WTC11 (cell line): ENCODE results near the gene C2orf66. TPM values are rescaled to one million over a fixed set of nuclear protein-coding genes. Genes with fewer than 3 reads are reported as not detected.

Experiments
- ATAC-seq: fragments of 200-7000 bp; cut with Tn5 transposase; 2 replicates; pipeline ENCODE4 v1.10.0; 2021; ENCODE audit warnings: mild to moderate bottlenecking, moderate library complexity
- CTCF ChIA-PET: fragments of 300-600 bp; sonication (Branson Sonifier 250); formaldehyde crosslinking; loops from one replicate; lab custom pipeline; 2021; ENCODE audit warnings: antibody characterized with exemption; lab: Charles Lee
- POLR2A ChIA-PET: fragments of 350-600 bp; sonication (Branson Sonifier 250); formaldehyde crosslinking; loops from one replicate; lab custom pipeline; 2021; ENCODE audit warnings: antibody characterized with exemption; lab: Charles Lee
- DNase-seq: peaks from one replicate; pipeline ENCODE4 v3.0.0; 2021; ENCODE audit warnings: low spot score
- H3K27ac Mint-ChIP-seq: 2 replicates; pipeline ENCODE4 v1.8.0; 2021; ENCODE audit warnings: mixed read lengths
- H3K27me3 Mint-ChIP-seq: 2 replicates; pipeline ENCODE4 v1.8.0; 2021; ENCODE audit warnings: low read depth, mild to moderate bottlenecking, moderate library complexity, mixed read lengths
- H3K36me3 Mint-ChIP-seq: 2 replicates; pipeline ENCODE4 v1.8.0; 2021; ENCODE audit warnings: mixed read lengths
- H3K4me1 Mint-ChIP-seq: 2 replicates; pipeline ENCODE4 v1.8.0; 2022; ENCODE audit warnings: mixed read lengths
- H3K4me3 Mint-ChIP-seq: 2 replicates; pipeline ENCODE4 v1.8.0; 2021; ENCODE audit warnings: mild to moderate bottlenecking, moderate library complexity, mixed read lengths
- H3K9me3 Mint-ChIP-seq: 2 replicates; pipeline ENCODE4 v1.8.0; 2021; ENCODE audit warnings: mixed read lengths
- EMX1 ChIP-seq: fragments of 250-450 bp; sonication (Bioruptor Pico); IDR thresholded peaks from 2 replicates; pipeline ENCODE4 v1.8.0; 2021; ENCODE audit warnings: mild to moderate bottlenecking
- ESRRA ChIP-seq: sonication (generic); formaldehyde crosslinking; IDR thresholded peaks from 2 replicates; pipeline ENCODE4 v1.8.1; 2022; ENCODE audit warnings: mild to moderate bottlenecking, missing genetic modification reagents, borderline replicate concordance
- ETV6 ChIP-seq: sonication (generic); formaldehyde crosslinking; IDR thresholded peaks from 2 replicates; pipeline ENCODE4 v1.8.1; 2022; ENCODE audit warnings: mild to moderate bottlenecking, missing genetic modification reagents
- GRHL2 ChIP-seq: fragments of 250-450 bp; sonication (Bioruptor Pico); IDR thresholded peaks from 2 replicates; pipeline ENCODE4 v1.8.0; 2022; ENCODE audit warnings: mild to moderate bottlenecking, moderate library complexity; ENCODE audit not compliant: insufficient replicate concordance, severe bottlenecking
- JUN ChIP-seq: sonication (generic); formaldehyde crosslinking; IDR thresholded peaks from 2 replicates; pipeline ENCODE4 v1.8.0; 2023; ENCODE audit warnings: mild to moderate bottlenecking, missing genetic modification reagents
- OVOL2 ChIP-seq: fragments of 250-450 bp; sonication (Bioruptor Pico); IDR thresholded peaks from 2 replicates; pipeline ENCODE4 v1.9.0; 2021; ENCODE audit warnings: mild to moderate bottlenecking, borderline replicate concordance
- TP53 ChIP-seq: sonication (generic); formaldehyde crosslinking; IDR thresholded peaks from 2 replicates; pipeline ENCODE4 v1.8.1; 2023; ENCODE audit warnings: mild to moderate bottlenecking, missing genetic modification reagents
- ZBTB21 ChIP-seq: sonication (generic); formaldehyde crosslinking; IDR thresholded peaks from 2 replicates; pipeline ENCODE4 v1.8.1; 2023; ENCODE audit warnings: mild to moderate bottlenecking, missing genetic modification reagents, borderline replicate concordance
- ZNF219 ChIP-seq: sonication (generic); formaldehyde crosslinking; IDR thresholded peaks from 2 replicates; pipeline ENCODE4 v1.8.0; 2023; ENCODE audit warnings: missing genetic modification reagents, mild to moderate bottlenecking, borderline replicate concordance
- ZNF232 ChIP-seq: sonication (generic); formaldehyde crosslinking; IDR thresholded peaks from 2 replicates; pipeline ENCODE4 v1.8.0; 2022; ENCODE audit warnings: mild to moderate bottlenecking, missing genetic modification reagents
- ZNF317 ChIP-seq: sonication (generic); formaldehyde crosslinking; IDR thresholded peaks from 2 replicates; pipeline ENCODE4 v1.8.1; 2023; ENCODE audit warnings: low read depth, mild to moderate bottlenecking, moderate library complexity, missing genetic modification reagents, borderline replicate concordance
- total RNA-seq: library from RNA; stranded (reverse); gene quantifications from 3 replicates; pipeline ENCODE4 v1.2.3, GENCODE V29; 2021
- TF ChIP-seq, protein P1 (sequence below): sonication (generic); formaldehyde crosslinking; IDR thresholded peaks from 2 replicates; pipeline ENCODE4 v1.8.0; 2023; ENCODE audit warnings: mild to moderate bottlenecking, missing genetic modification reagents
- TF ChIP-seq, protein P2 (sequence below): sonication (generic); formaldehyde crosslinking; IDR thresholded peaks from 2 replicates; pipeline ENCODE4 v1.8.1; 2022; ENCODE audit warnings: low read depth, mild to moderate bottlenecking, moderate library complexity, missing genetic modification reagents, borderline replicate concordance
- TF ChIP-seq, protein P3 (sequence below): sonication (generic); formaldehyde crosslinking; IDR thresholded peaks from 2 replicates; pipeline ENCODE4 v1.8.1; 2023; ENCODE audit warnings: mild to moderate bottlenecking, moderate library complexity, missing genetic modification reagents
- TF ChIP-seq, protein P4 (sequence below): sonication (generic); formaldehyde crosslinking; IDR thresholded peaks from 2 replicates; pipeline ENCODE4 v1.8.0; 2022; ENCODE audit warnings: mild to moderate bottlenecking, missing genetic modification reagents
- TF ChIP-seq, protein P5 (sequence below): sonication (generic); formaldehyde crosslinking; IDR thresholded peaks from 2 replicates; pipeline ENCODE4 v1.8.1; 2023; ENCODE audit warnings: mild to moderate bottlenecking, missing genetic modification reagents, moderate library complexity
- TF ChIP-seq, protein P6 (sequence below): sonication (generic); formaldehyde crosslinking; IDR thresholded peaks from 2 replicates; pipeline ENCODE4 v1.8.0; 2022; ENCODE audit warnings: missing genetic modification reagents
- TF ChIP-seq, protein P7 (sequence below): sonication (generic); formaldehyde crosslinking; IDR thresholded peaks from 2 replicates; pipeline ENCODE4 v1.8.1; 2022; ENCODE audit warnings: mild to moderate bottlenecking, moderate library complexity, missing genetic modification reagents

C2orf66 gene
- total RNA-seq, 1 experiment from 2014 or later, result not detected

DNA sequence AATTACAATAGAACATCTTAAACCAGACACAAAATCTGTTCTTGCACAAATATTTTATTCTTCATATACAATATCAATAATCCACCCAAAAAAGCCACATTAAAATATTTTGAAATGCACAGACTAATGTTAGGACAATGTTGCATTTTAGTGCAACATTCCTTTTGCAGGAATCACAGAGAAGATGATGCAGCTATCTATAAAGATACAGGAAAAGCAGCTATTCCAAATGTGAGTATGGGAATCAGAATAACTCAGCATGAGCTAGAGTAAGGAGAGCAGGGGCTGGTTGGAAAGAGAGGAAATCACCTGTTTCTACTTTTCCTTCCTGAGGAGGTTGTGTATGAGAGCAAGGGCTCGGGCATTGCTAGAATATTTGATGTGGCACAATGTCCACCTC, 4.8 kb downstream of the C2orf66 start (continued):
- TF ChIP-seq, protein P1, sequence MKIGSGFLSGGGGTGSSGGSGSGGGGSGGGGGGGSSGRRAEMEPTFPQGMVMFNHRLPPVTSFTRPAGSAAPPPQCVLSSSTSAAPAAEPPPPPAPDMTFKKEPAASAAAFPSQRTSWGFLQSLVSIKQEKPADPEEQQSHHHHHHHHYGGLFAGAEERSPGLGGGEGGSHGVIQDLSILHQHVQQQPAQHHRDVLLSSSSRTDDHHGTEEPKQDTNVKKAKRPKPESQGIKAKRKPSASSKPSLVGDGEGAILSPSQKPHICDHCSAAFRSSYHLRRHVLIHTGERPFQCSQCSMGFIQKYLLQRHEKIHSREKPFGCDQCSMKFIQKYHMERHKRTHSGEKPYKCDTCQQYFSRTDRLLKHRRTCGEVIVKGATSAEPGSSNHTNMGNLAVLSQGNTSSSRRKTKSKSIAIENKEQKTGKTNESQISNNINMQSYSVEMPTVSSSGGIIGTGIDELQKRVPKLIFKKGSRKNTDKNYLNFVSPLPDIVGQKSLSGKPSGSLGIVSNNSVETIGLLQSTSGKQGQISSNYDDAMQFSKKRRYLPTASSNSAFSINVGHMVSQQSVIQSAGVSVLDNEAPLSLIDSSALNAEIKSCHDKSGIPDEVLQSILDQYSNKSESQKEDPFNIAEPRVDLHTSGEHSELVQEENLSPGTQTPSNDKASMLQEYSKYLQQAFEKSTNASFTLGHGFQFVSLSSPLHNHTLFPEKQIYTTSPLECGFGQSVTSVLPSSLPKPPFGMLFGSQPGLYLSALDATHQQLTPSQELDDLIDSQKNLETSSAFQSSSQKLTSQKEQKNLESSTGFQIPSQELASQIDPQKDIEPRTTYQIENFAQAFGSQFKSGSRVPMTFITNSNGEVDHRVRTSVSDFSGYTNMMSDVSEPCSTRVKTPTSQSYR (CRISPR knock-in tag), result no peak
- TF ChIP-seq, protein P2, sequence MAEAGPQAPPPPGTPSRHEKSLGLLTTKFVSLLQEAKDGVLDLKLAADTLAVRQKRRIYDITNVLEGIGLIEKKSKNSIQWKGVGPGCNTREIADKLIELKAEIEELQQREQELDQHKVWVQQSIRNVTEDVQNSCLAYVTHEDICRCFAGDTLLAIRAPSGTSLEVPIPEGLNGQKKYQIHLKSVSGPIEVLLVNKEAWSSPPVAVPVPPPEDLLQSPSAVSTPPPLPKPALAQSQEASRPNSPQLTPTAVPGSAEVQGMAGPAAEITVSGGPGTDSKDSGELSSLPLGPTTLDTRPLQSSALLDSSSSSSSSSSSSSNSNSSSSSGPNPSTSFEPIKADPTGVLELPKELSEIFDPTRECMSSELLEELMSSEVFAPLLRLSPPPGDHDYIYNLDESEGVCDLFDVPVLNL (CRISPR knock-in tag), result no peak
- TF ChIP-seq, protein P3, sequence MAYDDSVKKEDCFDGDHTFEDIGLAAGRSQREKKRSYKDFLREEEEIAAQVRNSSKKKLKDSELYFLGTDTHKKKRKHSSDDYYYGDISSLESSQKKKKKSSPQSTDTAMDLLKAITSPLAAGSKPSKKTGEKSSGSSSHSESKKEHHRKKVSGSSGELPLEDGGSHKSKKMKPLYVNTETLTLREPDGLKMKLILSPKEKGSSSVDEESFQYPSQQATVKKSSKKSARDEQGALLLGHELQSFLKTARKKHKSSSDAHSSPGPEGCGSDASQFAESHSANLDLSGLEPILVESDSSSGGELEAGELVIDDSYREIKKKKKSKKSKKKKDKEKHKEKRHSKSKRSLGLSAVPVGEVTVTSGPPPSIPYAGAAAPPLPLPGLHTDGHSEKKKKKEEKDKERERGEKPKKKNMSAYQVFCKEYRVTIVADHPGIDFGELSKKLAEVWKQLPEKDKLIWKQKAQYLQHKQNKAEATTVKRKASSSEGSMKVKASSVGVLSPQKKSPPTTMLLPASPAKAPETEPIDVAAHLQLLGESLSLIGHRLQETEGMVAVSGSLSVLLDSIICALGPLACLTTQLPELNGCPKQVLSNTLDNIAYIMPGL (CRISPR knock-in tag), result no peak
- no peak for TF ChIP-seq JUN (CRISPR knock-in tag)
- TF ChIP-seq ESRRA (CRISPR knock-in tag), result no peak
- TF ChIP-seq, protein P4, sequence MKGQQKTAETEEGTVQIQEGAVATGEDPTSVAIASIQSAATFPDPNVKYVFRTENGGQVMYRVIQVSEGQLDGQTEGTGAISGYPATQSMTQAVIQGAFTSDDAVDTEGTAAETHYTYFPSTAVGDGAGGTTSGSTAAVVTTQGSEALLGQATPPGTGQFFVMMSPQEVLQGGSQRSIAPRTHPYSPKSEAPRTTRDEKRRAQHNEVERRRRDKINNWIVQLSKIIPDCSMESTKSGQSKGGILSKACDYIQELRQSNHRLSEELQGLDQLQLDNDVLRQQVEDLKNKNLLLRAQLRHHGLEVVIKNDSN, result no peak

DNA sequence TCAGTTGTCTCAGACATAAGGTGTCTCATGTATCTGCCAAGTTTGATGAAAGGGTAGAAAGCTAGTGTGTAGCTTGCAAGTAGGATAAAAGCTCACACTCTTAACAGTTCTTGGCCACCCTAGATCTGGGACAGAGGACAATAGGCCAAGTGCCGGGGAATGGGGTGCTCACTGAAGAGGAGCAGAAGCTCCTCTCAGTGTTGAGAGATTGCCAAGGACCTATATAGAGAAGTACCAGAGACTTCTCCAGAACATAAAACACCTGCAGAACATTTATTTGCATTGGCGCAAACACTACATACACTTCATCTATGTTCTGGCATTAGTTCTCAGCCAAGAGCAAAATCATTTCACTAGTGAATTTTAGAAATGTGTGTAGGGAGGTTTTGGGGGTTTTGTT, 6.8 kb downstream of the C2orf66 start:
- no peak for DNase-seq
- TF ChIP-seq ZNF219 (CRISPR knock-in tag), result no peak
- TF ChIP-seq TP53, result no peak
- no peak for TF ChIP-seq ETV6 (CRISPR knock-in tag)
- TF ChIP-seq EMX1 (CRISPR knock-in tag), result no peak
- TF ChIP-seq, protein P5, sequence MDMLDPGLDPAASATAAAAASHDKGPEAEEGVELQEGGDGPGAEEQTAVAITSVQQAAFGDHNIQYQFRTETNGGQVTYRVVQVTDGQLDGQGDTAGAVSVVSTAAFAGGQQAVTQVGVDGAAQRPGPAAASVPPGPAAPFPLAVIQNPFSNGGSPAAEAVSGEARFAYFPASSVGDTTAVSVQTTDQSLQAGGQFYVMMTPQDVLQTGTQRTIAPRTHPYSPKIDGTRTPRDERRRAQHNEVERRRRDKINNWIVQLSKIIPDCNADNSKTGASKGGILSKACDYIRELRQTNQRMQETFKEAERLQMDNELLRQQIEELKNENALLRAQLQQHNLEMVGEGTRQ, result no peak
- TF ChIP-seq ZNF232 (CRISPR knock-in tag), result no peak
- TF ChIP-seq, protein P2 (CRISPR knock-in tag), result no peak
- TF ChIP-seq ZNF317 (CRISPR knock-in tag), result no peak
- no peak for TF ChIP-seq OVOL2 (CRISPR knock-in tag)
- TF ChIP-seq ZBTB21, result no peak
- no peak for TF ChIP-seq GRHL2 (CRISPR knock-in tag)
- TF ChIP-seq, protein P6, sequence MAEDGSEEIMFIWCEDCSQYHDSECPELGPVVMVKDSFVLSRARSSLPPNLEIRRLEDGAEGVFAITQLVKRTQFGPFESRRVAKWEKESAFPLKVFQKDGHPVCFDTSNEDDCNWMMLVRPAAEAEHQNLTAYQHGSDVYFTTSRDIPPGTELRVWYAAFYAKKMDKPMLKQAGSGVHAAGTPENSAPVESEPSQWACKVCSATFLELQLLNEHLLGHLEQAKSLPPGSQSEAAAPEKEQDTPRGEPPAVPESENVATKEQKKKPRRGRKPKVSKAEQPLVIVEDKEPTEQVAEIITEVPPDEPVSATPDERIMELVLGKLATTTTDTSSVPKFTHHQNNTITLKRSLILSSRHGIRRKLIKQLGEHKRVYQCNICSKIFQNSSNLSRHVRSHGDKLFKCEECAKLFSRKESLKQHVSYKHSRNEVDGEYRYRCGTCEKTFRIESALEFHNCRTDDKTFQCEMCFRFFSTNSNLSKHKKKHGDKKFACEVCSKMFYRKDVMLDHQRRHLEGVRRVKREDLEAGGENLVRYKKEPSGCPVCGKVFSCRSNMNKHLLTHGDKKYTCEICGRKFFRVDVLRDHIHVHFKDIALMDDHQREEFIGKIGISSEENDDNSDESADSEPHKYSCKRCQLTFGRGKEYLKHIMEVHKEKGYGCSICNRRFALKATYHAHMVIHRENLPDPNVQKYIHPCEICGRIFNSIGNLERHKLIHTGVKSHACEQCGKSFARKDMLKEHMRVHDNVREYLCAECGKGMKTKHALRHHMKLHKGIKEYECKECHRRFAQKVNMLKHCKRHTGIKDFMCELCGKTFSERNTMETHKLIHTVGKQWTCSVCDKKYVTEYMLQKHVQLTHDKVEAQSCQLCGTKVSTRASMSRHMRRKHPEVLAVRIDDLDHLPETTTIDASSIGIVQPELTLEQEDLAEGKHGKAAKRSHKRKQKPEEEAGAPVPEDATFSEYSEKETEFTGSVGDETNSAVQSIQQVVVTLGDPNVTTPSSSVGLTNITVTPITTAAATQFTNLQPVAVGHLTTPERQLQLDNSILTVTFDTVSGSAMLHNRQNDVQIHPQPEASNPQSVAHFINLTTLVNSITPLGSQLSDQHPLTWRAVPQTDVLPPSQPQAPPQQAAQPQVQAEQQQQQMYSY (CRISPR knock-in tag), result no peak
- TF ChIP-seq, protein P7, sequence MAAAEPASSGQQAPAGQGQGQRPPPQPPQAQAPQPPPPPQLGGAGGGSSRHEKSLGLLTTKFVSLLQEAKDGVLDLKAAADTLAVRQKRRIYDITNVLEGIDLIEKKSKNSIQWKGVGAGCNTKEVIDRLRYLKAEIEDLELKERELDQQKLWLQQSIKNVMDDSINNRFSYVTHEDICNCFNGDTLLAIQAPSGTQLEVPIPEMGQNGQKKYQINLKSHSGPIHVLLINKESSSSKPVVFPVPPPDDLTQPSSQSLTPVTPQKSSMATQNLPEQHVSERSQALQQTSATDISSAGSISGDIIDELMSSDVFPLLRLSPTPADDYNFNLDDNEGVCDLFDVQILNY (CRISPR knock-in tag), result no peak
- TF ChIP-seq, all 79 proteins: peak for 0
- Mint-ChIP-seq H3K4me1 (0 out of 2 replicates have a peak, but pooled peaks cover 2% of the 10 kb centered on the region), H3K4me3 (no peak overlapping the region), H3K27ac (no peak overlapping the region), H3K9me3 (no peaks in the 10 kb centered on the region), H3K36me3 (peaks cover 2% of the 10 kb centered on the region; the same call in 1 of the 2 replicates), H3K27me3 (peaks cover 28% of the 10 kb centered on the region)
- ChIA-PET POLR2A (no interaction called here), CTCF (no interaction called here)
- no peak for ATAC-seq
